Neural cell (in vitro differentiated cells): ENCODE measurements around the gene ADAMTS17. TPM values are rescaled to one million over a fixed set of nuclear protein-coding genes. Genes with fewer than 3 reads are reported as not detected.

Experiments used
- H2AFZ ChIP-seq: fragments of 200-600, 300-800 bp; sonication (generic), shearing (Covaris generic); 2 replicates; pipeline ENCODE4 v1.6.0; 2014; ENCODE audit warnings: low read depth, mild to moderate bottlenecking, antibody characterized with exemption, low read length, moderate library complexity
- H3F3A ChIP-seq: fragments of 200-600 bp; shearing (Covaris generic); 2 replicates; pipeline ENCODE4 v1.6.1; 2016; ENCODE audit warnings: mild to moderate bottlenecking, moderate library complexity, mixed read lengths, antibody characterized with exemption, low read length; ENCODE audit not compliant: insufficient read depth, poor library complexity, severe bottlenecking
- H3K27ac ChIP-seq: fragments of 200-600, 300-800 bp; sonication (generic), shearing (Covaris generic); 2 replicates; pipeline ENCODE4 v1.5.1; 2014; ENCODE audit warnings: mild to moderate bottlenecking, low read length, moderate library complexity
- H3K27me3 ChIP-seq: fragments of 300-800, 200-600 bp; sonication (generic), shearing (Covaris generic); 2 replicates; pipeline ENCODE4 v1.6.0; 2014; ENCODE audit warnings: mild to moderate bottlenecking, low read depth, low read length, moderate library complexity; ENCODE audit not compliant: insufficient read depth
- H3K36me3 ChIP-seq: fragments of 300-800, 200-600 bp; sonication (generic), shearing (Covaris generic); 2 replicates; pipeline ENCODE4 v1.5.1; 2014; ENCODE audit warnings: mild to moderate bottlenecking, antibody characterized with exemption, low read length, moderate library complexity; ENCODE audit not compliant: insufficient read depth
- H3K4me2 ChIP-seq: fragments of 300-800, 200-600 bp; sonication (generic), shearing (Covaris generic); 2 replicates; pipeline ENCODE4 v1.6.0; 2014; ENCODE audit warnings: mild to moderate bottlenecking, low read length
- H3K4me3 ChIP-seq: fragments of 300-800, 200-600 bp; sonication (generic), shearing (Covaris generic); 2 replicates; pipeline ENCODE4 v1.5.1; 2014; ENCODE audit warnings: mild to moderate bottlenecking, low read length, moderate library complexity
- H3K79me2 ChIP-seq: fragments of 200-600 bp; shearing (Covaris generic); replicated peaks from 2 replicates; pipeline ENCODE4 v1.6.0; 2014; ENCODE audit warnings: mild to moderate bottlenecking, low read length, moderate library complexity; ENCODE audit not compliant: insufficient read depth
- H3K9ac ChIP-seq: fragments of 300-800, 200-600 bp; sonication (generic), shearing (Covaris generic); 2 replicates; pipeline ENCODE4 v1.6.1; 2016; ENCODE audit warnings: mild to moderate bottlenecking, low read length, mixed read lengths
- H3K9me2 ChIP-seq: fragments of 200-600 bp; shearing (Covaris generic); 2 replicates; pipeline ENCODE4 v1.6.1; 2016; ENCODE audit warnings: mild to moderate bottlenecking, low read length, mixed read lengths; ENCODE audit not compliant: insufficient read depth
- H3K9me3 ChIP-seq: fragments of 200-600, 300-800 bp; sonication (generic), shearing (Covaris generic); 2 replicates; pipeline ENCODE4 v1.6.1; 2016; ENCODE audit warnings: mild to moderate bottlenecking, mixed run types, low read length, moderate library complexity, mixed read lengths
- H4K20me1 ChIP-seq: fragments of 200-600 bp; shearing (Covaris generic); 2 replicates; pipeline ENCODE4 v1.6.1; 2016; ENCODE audit warnings: mild to moderate bottlenecking, mixed run types; ENCODE audit not compliant: insufficient read depth
- EP300 ChIP-seq: fragments of 450-650 bp; conservative IDR thresholded peaks from 2 replicates; pipeline ENCODE4 v1.6.1; 2014; ENCODE audit warnings: antibody characterized with exemption, mild to moderate bottlenecking, moderate library complexity; ENCODE audit not compliant: poor library complexity, severe bottlenecking
- EZH2 ChIP-seq: fragments of 200-600, 300-800 bp; shearing (Covaris generic), sonication (generic); IDR thresholded peaks from 2 replicates; pipeline ENCODE4 v1.6.1; 2014; ENCODE audit warnings: antibody characterized with exemption, low read length, borderline replicate concordance, mild to moderate bottlenecking; ENCODE audit not compliant: insufficient read depth, poor library complexity, severe bottlenecking
- MXI1 ChIP-seq: fragments of 450-650 bp; conservative IDR thresholded peaks from 2 replicates; pipeline ENCODE4 v1.6.1; 2014; ENCODE audit warnings: antibody characterized with exemption, mild to moderate bottlenecking; ENCODE audit not compliant: poor library complexity, severe bottlenecking
- POLR2AphosphoS5 ChIP-seq: IDR thresholded peaks from 2 replicates; pipeline ENCODE4 v1.6.1; 2012
- RAD21 ChIP-seq: fragments of 450-650 bp; conservative IDR thresholded peaks from 2 replicates; pipeline ENCODE4 v1.6.1; 2014; ENCODE audit warnings: antibody characterized with exemption, mild to moderate bottlenecking, moderate library complexity
- SMC3 ChIP-seq: fragments of 450-650 bp; conservative IDR thresholded peaks from 2 replicates; pipeline ENCODE4 v1.6.1; 2014; ENCODE audit warnings: antibody characterized with exemption, mild to moderate bottlenecking, moderate library complexity; ENCODE audit not compliant: poor library complexity
- TAF1 ChIP-seq: IDR thresholded peaks from 2 replicates; pipeline ENCODE4 v1.6.1; 2012; ENCODE audit warnings: low read depth
- polyA plus RNA-seq: library from polyadenylated mRNA; depleted of rRNA; stranded (reverse); fragments of >200 nt; gene quantifications from 2 replicates; pipeline ENCODE4 v1.2.3, GENCODE V29; 2014
- TF ChIP-seq, protein P1 (sequence below): fragments of 450-650 bp; IDR thresholded peaks from 2 replicates; pipeline ENCODE4 v1.5.1; 2014; ENCODE audit warnings: antibody characterized with exemption, mild to moderate bottlenecking, moderate library complexity; ENCODE audit not compliant: poor library complexity, severe bottlenecking
- TF ChIP-seq, protein P2 (sequence below): IDR thresholded peaks from 2 replicates; pipeline ENCODE4 v1.6.1; 2012; ENCODE audit warnings: borderline replicate concordance

ADAMTS17 gene
- polyA plus RNA-seq, 1 donor from 2014 or later: 0.04 TPM

- Histone ChIP-seq H3K27me3 (peaks cover 59% of the 10 kb centered on the region), H3K36me3 (no peaks in the 10 kb centered on the region), H3K4me3 (no peak overlapping the region), H3K27ac (no peak overlapping the region), H3F3A (no peaks in the 10 kb centered on the region), H3K9me3 (no peaks in the 10 kb centered on the region), H3K79me2 (no peaks in the 10 kb centered on the region), H3K4me2 (no peak overlapping the region), H2AFZ (no peak overlapping the region), H4K20me1 (no peaks in the 10 kb centered on the region), H3K9ac (no peak overlapping the region), H3K9me2 (no peaks in the 10 kb centered on the region)
- TF ChIP-seq SMC3 (no peak), EP300 (no peak), RAD21 (no peak), POLR2AphosphoS5 (no peak)
- TF ChIP-seq, protein P1, sequence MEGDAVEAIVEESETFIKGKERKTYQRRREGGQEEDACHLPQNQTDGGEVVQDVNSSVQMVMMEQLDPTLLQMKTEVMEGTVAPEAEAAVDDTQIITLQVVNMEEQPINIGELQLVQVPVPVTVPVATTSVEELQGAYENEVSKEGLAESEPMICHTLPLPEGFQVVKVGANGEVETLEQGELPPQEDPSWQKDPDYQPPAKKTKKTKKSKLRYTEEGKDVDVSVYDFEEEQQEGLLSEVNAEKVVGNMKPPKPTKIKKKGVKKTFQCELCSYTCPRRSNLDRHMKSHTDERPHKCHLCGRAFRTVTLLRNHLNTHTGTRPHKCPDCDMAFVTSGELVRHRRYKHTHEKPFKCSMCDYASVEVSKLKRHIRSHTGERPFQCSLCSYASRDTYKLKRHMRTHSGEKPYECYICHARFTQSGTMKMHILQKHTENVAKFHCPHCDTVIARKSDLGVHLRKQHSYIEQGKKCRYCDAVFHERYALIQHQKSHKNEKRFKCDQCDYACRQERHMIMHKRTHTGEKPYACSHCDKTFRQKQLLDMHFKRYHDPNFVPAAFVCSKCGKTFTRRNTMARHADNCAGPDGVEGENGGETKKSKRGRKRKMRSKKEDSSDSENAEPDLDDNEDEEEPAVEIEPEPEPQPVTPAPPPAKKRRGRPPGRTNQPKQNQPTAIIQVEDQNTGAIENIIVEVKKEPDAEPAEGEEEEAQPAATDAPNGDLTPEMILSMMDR: no peak
Measured at GRCh38 chr15:100343251-100343650, 1.5 kb upstream of the ADAMTS17 start.

DNA sequence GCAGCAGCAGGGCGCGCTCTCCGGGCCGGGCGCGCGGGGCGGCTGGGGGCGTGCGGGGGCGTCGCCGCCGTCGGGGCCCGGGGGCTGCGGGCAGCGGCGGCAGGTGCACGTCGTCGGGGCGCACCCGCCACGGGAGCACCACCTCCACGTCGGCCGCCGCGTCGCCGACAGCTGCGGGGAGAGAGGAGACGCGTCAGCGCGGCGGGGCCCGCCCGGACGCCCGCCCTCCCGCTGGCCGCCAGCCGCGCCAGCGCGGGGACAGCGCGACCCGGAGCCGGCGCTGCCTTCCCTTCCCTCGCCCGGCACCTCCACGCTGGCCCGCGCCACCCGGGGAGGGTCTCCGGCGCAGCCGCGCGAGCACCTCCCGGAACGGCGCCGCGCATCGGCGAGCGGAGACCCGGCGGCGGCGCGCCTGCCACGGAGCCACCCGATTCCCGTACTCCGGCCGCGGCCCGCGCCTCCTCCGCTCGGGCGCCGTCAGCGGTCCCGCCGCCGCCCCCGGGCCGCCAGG, 481 bp downstream of the ADAMTS17 start:
- peak overlapping the region; percentile 51 for H2AFZ ChIP-seq
- no peaks in the 10 kb centered on the region for H3K79me2 ChIP-seq
- H3F3A ChIP-seq: no peaks in the 10 kb centered on the region
- peak overlapping the region; percentile 83 for H3K4me3 ChIP-seq
- no peak for TF ChIP-seq MXI1
- TF ChIP-seq RAD21: no peak
- TF ChIP-seq POLR2AphosphoS5: no peak
- TF ChIP-seq EP300: no peak
- no peak for TF ChIP-seq TAF1
- TF ChIP-seq, protein P2, sequence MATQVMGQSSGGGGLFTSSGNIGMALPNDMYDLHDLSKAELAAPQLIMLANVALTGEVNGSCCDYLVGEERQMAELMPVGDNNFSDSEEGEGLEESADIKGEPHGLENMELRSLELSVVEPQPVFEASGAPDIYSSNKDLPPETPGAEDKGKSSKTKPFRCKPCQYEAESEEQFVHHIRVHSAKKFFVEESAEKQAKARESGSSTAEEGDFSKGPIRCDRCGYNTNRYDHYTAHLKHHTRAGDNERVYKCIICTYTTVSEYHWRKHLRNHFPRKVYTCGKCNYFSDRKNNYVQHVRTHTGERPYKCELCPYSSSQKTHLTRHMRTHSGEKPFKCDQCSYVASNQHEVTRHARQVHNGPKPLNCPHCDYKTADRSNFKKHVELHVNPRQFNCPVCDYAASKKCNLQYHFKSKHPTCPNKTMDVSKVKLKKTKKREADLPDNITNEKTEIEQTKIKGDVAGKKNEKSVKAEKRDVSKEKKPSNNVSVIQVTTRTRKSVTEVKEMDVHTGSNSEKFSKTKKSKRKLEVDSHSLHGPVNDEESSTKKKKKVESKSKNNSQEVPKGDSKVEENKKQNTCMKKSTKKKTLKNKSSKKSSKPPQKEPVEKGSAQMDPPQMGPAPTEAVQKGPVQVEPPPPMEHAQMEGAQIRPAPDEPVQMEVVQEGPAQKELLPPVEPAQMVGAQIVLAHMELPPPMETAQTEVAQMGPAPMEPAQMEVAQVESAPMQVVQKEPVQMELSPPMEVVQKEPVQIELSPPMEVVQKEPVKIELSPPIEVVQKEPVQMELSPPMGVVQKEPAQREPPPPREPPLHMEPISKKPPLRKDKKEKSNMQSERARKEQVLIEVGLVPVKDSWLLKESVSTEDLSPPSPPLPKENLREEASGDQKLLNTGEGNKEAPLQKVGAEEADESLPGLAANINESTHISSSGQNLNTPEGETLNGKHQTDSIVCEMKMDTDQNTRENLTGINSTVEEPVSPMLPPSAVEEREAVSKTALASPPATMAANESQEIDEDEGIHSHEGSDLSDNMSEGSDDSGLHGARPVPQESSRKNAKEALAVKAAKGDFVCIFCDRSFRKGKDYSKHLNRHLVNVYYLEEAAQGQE: no peak
- H3K36me3 ChIP-seq: no peaks in the 10 kb centered on the region
- peaks cover 59% of the 10 kb centered on the region for H3K27me3 ChIP-seq
- H4K20me1 ChIP-seq: no peaks in the 10 kb centered on the region
- no peaks in the 10 kb centered on the region for H3K9me3 ChIP-seq
- H3K27ac ChIP-seq: no peak overlapping the region
- no peak overlapping the region for H3K4me2 ChIP-seq
- no peaks in the 10 kb centered on the region for H3K9me2 ChIP-seq
- H3K9ac ChIP-seq: peak overlapping the region; percentile 48

DNA sequence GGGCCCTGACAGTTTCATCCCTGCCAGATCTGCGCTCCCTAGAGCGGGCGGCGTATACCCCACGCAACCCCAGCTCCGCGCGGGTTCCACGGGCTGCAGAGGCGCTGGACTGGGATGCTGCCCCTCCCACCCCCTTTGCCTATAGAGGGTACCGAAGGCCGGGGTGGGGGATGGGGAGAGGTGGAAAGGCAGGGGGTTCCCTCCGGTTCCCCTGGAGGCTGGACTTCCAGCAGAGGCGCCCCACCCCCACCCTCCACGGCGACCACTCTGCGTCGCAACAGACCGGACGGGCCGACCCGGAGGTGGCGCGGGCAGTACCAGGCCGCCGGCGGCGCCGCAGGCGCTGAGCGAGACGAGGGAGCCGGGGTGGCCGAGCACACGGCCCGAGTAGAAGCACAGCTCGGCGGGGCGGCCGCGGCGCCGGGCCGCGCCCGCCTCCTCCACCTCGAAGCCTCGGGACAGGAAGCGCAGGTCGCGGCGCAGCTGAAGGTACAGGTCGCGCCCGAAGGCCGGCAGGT, 995 bp downstream of the ADAMTS17 start:
- Histone ChIP-seq H3K36me3 (no peaks in the 10 kb centered on the region), H2AFZ (no peak overlapping the region), H3K4me3 (peak overlapping the region; percentile 35), H3K9me2 (no peaks in the 10 kb centered on the region), H3F3A (no peaks in the 10 kb centered on the region), H4K20me1 (no peaks in the 10 kb centered on the region), H3K4me2 (no peak overlapping the region), H3K27ac (no peak overlapping the region), H3K9ac (no peak overlapping the region), H3K27me3 (peaks cover 59% of the 10 kb centered on the region), H3K79me2 (no peaks in the 10 kb centered on the region), H3K9me3 (no peaks in the 10 kb centered on the region)
- TF ChIP-seq MXI1 (no peak), RAD21 (no peak), EP300 (no peak), TAF1 (no peak), EZH2 (no peak), SMC3 (no peak)
- TF ChIP-seq, protein P2: no peak
- TF ChIP-seq, protein P1: no peak
